Colonic mucosa (tissue), 4 donors: ENCODE results near the gene CASP5. TPM values are rescaled to one million over a fixed set of nuclear protein-coding genes. Genes with fewer than 3 reads are reported as not detected.
A peak's percentile ranks its signal among the peaks of the same experiment; 100 is the strongest.
"Not testable (repeated sequence)": the region's sequence is repeated elsewhere in the genome, so short reads cannot be mapped to it uniquely, and the experiment has no call there.

Experiments
- DNase-seq: peaks from one replicate; pipeline ENCODE4 v3.0.0-alpha.2; 2020
- H3K27ac ChIP-seq: fragments of 200-600 bp; one replicate; pipeline ENCODE4 v1.8.0; 2021
- H3K27me3 ChIP-seq: fragments of 200-600 bp; one replicate; pipeline ENCODE4 v1.8.0; 2021
- H3K36me3 ChIP-seq: fragments of 200-600 bp; one replicate; pipeline ENCODE4 v1.8.0; 2021
- H3K4me1 ChIP-seq: fragments of 200-600 bp; one replicate; pipeline ENCODE4 v1.8.0; 2021; ENCODE audit warnings: mild to moderate bottlenecking
- H3K4me3 ChIP-seq: fragments of 200-600 bp; one replicate; pipeline ENCODE4 v1.8.0; 2021
- H3K9ac ChIP-seq, 2 donors: one replicate each; pipeline ENCODE4 v1.7.0; 2013; ENCODE audit warnings: control low read depth in 2 of 2, low read depth in 2 of 2, low read length in 2 of 2
- H3K9me3 ChIP-seq: fragments of 200-600 bp; one replicate; pipeline ENCODE4 v1.8.0; 2021
- intact Hi-C: fragments of 100-400 bp; cut with DNase I; formaldehyde crosslinking; loops from one replicate; pipeline ENCODE4 v1.14.1; 2022
- total RNA-seq, 2 donors: library from RNA; stranded (reverse); fragmentation: NEBNext Ultra II Directional in 1 of 2; extraction: Animal tissue kit (Norgen Biotek cat#: 25700) in 1 of 2; gene quantifications; one replicate each; pipeline ENCODE4 v1.2.1, GENCODE V29; 2021
- TF ChIP-seq, protein P1 (sequence below): fragments of 200-600 bp; IDR thresholded peaks from one replicate; pipeline ENCODE4 v1.8.0; 2022; ENCODE audit warnings: antibody characterized with exemption, mild to moderate bottlenecking
- donor health status: healthy.
- donor health status: DM: no; HTN: no; CAD: no.
- donor health status: DM: no; HTN: no; CAD: no.

Gene CASP5
- total RNA-seq: 10 to 100 TPM; 25.7 to 47.3 TPM

DNA sequence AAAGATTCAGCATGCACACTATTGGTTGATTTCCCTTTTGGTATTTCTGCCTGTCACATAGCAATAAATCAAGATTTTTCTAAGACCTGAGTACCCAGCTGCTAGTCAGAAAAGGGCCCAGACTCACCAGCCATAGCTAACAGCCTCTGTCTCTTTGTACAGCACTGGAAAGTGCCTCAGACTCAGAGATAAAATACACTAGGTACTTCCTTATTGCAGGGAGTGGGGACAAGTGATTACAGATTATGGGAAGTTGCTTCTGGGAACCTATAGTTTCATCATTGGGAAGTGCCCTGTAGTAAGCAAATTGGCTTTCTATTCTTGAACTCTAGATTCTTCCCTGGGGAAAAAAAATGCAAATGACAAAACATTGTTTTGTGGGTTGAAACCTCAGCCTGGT, at the start of gene CASP5:
TSS of gene CASP5 (minus strand) at position 166 of the 400 bp plus-strand sequence. CDS start at position 134, 32 bp downstream.
- TF ChIP-seq, protein P1, sequence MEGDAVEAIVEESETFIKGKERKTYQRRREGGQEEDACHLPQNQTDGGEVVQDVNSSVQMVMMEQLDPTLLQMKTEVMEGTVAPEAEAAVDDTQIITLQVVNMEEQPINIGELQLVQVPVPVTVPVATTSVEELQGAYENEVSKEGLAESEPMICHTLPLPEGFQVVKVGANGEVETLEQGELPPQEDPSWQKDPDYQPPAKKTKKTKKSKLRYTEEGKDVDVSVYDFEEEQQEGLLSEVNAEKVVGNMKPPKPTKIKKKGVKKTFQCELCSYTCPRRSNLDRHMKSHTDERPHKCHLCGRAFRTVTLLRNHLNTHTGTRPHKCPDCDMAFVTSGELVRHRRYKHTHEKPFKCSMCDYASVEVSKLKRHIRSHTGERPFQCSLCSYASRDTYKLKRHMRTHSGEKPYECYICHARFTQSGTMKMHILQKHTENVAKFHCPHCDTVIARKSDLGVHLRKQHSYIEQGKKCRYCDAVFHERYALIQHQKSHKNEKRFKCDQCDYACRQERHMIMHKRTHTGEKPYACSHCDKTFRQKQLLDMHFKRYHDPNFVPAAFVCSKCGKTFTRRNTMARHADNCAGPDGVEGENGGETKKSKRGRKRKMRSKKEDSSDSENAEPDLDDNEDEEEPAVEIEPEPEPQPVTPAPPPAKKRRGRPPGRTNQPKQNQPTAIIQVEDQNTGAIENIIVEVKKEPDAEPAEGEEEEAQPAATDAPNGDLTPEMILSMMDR: no peak
- peaks cover 7% of the 10 kb centered on the region for H3K4me1 ChIP-seq
- H3K9ac ChIP-seq: peak within 1 kb of the TSS in 1 of 2 donors; percentile 36
- no peaks in the 10 kb centered on the region for H3K9me3 ChIP-seq
- peak; percentile 49 for DNase-seq
- intact Hi-C loops: no loop called here
- no peaks in the 10 kb centered on the region for H3K27me3 ChIP-seq
- peaks cover 5% of the 10 kb centered on the region for H3K36me3 ChIP-seq
- peak within 1 kb of the TSS; percentile 14 for H3K4me3 ChIP-seq
- peak within 1 kb of the TSS; percentile 80 for H3K27ac ChIP-seq

GRCh38 chr11:105072080-105072479, 49.1 kb upstream of the CASP5 start:
- H3K36me3 ChIP-seq, H3K9ac ChIP-seq, H3K9me3 ChIP-seq, DNase-seq, H3K27ac ChIP-seq, intact Hi-C loops, H3K4me3 ChIP-seq, H3K4me1 ChIP-seq, H3K27me3 ChIP-seq: not testable (repeated sequence)

DNA sequence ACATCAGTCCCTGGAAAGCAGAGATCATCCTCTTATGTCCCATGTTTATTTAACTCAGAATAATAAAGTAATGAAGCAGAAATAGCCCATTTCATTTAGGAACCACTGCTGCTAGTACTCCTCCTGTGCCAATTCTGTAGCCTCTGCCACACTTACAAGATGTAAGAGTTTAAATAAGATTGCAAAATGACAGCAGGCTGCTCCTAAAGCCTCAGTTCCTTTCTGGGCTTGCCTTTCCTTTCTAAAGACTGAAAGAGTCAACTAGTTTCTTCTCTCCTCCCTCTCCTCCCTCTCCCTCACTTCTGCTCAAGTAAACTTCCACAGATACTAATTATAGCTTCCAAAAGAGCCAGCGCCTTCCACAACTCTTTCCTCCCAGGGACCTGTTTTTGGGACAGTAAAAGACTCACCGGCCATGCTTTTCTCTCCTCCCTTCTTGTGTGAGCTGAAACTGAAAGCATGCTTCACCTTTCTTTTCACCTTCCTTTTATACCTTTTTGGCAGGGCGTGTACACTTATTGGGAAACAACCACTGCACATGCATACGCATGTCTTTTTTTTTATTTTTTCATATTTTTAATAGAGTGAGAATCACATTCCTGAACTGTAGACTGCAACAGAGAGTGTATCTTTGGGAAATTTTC, 48.2 kb upstream of the CASP5 start:
- no peak overlapping the region for H3K4me3 ChIP-seq
- no peaks in the 10 kb centered on the region for H3K36me3 ChIP-seq
- no peak overlapping the region for H3K9ac ChIP-seq
- intact Hi-C loops: no loop called here
- TF ChIP-seq, protein P1: no peak
- DNase-seq: no peak
- H3K27me3 ChIP-seq: no peaks in the 10 kb centered on the region
- H3K9me3 ChIP-seq: no peaks in the 10 kb centered on the region
- no peak overlapping the region for H3K27ac ChIP-seq
- H3K4me1 ChIP-seq: no peaks in the 10 kb centered on the region

- TF ChIP-seq, protein P1: no peak
- no peaks in the 10 kb centered on the region for H3K27me3 ChIP-seq
These were observed 47.3 kb upstream of the CASP5 start for GRCh38 chr11:105070306-105070705.

GRCh38 chr11:105069749-105070148, 46.8 kb upstream of the CASP5 start:
- H3K4me1 ChIP-seq, DNase-seq, H3K27ac ChIP-seq, H3K9me3 ChIP-seq, intact Hi-C loops, H3K27me3 ChIP-seq, H3K36me3 ChIP-seq, H3K4me3 ChIP-seq, H3K9ac ChIP-seq: not testable (repeated sequence)

More at GRCh38 chr11:105070306-105070705, 47.3 kb upstream of the CASP5 start:
- Histone ChIP-seq H3K4me1 (no peaks in the 10 kb centered on the region), H3K36me3 (no peaks in the 10 kb centered on the region), H3K9ac (no peak overlapping the region), H3K9me3 (no peaks in the 10 kb centered on the region), H3K27ac (no peak overlapping the region), H3K4me3 (no peak overlapping the region)
- no peak for DNase-seq
- intact Hi-C loops: no loop called here

DNA sequence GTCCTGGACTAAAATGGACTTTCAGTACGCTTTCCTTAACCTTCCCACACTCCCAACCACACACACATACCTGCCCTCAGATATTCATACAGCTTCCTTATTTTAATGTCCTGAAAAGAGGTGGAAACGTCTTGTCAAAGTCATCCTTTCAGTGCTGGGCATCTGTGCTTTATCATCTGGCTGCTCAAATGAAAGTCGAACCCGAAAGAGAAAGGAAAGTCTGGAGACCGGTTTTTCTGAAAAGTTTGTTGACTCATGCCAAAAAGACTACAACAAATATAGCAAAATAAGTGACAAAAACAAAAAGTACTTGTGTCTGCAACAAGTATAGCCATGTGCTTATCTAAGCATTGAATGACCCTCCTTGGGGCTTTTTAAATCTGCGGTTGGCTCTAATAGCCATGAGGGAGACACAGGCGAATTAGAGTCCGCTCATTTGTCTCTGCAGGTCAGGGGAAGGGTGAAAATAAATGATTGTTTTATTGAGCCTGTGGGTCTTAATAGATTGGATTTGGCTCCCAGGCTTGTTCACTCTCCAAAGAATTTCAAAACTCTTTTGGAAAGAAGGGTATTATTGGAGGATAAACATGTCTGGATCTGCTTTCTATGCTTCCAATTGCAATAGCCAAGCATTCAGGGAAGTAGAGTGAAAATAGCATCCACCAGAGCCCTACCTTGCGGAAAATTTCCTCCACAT, 40.4 kb upstream of the CASP5 start:
- intact Hi-C loops, DNase-seq, H3K36me3 ChIP-seq, H3K4me1 ChIP-seq, H3K27ac ChIP-seq, H3K9ac ChIP-seq, H3K27me3 ChIP-seq, H3K4me3 ChIP-seq, H3K9me3 ChIP-seq: not testable (repeated sequence)

GRCh38 chr11:105057432-105057831, 34.5 kb upstream of the CASP5 start:
- Histone ChIP-seq H3K9me3 (no peaks in the 10 kb centered on the region), H3K27me3 (no peaks in the 10 kb centered on the region), H3K9ac (no peak overlapping the region), H3K4me3 (no peak overlapping the region), H3K36me3 (no peaks in the 10 kb centered on the region), H3K4me1 (no peaks in the 10 kb centered on the region), H3K27ac (no peak overlapping the region)
- intact Hi-C loops: no loop called here
- TF ChIP-seq, protein P1: no peak
- DNase-seq: no peak
